ENCODE data around the gene NSRP1. TPM values are rescaled to one million over a fixed set of nuclear protein-coding genes. Genes with fewer than 3 reads are reported as not detected.
A peak's percentile ranks its signal among the peaks of the same experiment; 100 is the strongest.
"Not testable (repeated sequence)": the region's sequence is repeated elsewhere in the genome, so short reads cannot be mapped to it uniquely, and the experiment has no call there.

The NSRP1 gene, protein sequence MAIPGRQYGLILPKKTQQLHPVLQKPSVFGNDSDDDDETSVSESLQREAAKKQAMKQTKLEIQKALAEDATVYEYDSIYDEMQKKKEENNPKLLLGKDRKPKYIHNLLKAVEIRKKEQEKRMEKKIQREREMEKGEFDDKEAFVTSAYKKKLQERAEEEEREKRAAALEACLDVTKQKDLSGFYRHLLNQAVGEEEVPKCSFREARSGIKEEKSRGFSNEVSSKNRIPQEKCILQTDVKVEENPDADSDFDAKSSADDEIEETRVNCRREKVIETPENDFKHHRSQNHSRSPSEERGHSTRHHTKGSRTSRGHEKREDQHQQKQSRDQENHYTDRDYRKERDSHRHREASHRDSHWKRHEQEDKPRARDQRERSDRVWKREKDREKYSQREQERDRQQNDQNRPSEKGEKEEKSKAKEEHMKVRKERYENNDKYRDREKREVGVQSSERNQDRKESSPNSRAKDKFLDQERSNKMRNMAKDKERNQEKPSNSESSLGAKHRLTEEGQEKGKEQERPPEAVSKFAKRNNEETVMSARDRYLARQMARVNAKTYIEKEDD
- polyA plus RNA-seq, result 40.8 TPM

DNA sequence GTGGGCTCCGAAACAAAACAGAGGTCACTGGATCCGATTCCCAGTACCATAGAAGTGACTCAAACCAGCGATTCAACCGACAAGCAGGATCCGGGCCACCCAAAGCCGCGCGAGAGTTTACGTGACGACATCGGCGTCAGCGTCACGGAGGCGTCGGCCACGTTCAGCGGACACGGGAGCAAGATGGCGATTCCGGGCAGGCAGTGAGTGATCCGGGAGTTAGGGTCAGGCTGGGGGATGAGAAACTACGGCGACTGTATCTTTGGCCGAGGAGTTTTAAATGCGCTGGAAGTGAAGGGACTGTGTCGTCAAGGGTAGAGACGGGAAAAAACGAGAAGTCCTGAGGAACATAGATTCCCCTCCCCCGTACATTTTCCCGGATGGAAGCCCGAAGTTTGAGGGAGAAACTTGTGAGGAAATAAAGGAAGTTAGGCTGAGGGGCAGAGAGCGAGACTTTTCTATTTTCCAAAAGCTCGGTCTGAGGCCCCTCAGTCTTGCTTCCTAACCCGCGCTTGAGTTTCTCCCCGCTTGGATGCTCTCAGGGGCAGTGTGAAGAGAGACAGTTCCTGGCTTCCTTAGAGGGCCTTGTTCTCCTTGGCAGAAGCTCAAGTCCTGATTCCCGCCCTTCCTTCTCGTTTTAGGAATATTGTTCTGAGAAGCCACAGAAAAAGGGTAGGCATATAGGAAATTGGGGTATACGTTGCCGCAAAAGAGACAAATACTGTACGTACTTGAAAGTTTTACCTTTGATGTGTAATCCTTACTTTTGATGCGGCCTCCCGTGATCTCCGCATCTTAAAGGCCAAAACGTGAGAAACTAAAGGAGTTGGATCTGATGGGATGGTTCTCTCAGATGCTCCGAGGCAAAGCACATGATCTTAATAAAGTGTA, at the start of gene NSRP1:
Gene NSRP1, plus strand, starts transcription at position 156 of the 891 bp plus-strand sequence. Its CDS starts 28 bp downstream, at position 184.
- no peaks in the 10 kb centered on the region for H3K9me3 Mint-ChIP-seq
- H3K4me1 Mint-ChIP-seq, result peaks cover 21 to 37% (median 27%) of the 10 kb centered on the region in 3 donors
- peaks cover 6% of the 10 kb centered on the region for H3K36me3 Mint-ChIP-seq
- H3K27ac Mint-ChIP-seq, result peak within 1 kb of the TSS; percentile 84 to 99 (median 98)
- H3K4me3 Mint-ChIP-seq, result peak within 1 kb of the TSS; percentile 92 to 99 (median 95)
- H3K27me3 Mint-ChIP-seq, result no peaks in the 10 kb centered on the region

DNA sequence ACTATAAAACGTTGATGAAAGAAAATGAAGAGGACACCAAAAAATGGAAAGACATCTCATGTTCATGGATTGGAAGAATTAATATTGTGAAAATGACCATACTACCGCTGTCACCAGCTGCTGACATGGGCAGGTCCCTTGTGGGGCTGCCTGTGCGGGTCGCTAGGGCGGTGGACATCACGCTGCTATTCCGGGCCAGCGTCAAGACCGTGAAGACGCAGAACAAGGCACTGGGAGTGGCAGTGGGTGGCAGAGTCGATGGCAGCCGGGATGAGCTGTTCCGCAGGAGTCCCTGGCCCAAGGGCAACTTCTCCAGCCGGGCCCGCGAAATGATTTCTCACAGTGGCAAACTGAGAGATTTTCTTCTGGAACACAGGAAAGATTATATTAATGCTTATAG, 48.2 kb upstream of the NSRP1 start:
- Mint-ChIP-seq H3K27me3 (peaks cover 6% of the 10 kb centered on the region), H3K9me3 (peaks cover 8 to 25% (median 24%) of the 10 kb centered on the region in 3 donors), H3K36me3 (peaks cover 7% of the 10 kb centered on the region), H3K4me1 (no peaks in the 10 kb centered on the region), H3K27ac (no peak overlapping the region), H3K4me3 (no peak overlapping the region)

DNA sequence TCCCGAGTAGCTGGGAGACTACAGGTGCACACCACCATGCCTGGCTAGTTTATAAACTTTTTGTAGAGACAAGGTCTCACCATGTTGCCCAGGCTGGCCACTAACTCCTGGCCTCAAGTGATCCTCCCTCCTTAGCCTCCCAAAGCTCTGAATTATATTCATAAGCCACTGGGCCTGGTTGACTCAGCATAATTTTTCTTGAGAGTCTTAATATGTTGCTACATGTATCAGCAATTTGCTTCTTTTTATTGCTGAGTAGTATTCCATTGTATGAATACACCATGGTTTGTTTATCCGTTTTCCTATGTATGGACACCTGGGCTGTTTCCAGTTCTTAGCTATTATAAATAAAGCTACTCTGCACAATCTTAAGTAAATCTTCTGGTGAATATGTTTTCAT, 42.4 kb upstream of the NSRP1 start:
- Mint-ChIP-seq H3K27me3 (peaks cover 1% of the 10 kb centered on the region), H3K9me3 (peaks cover 0 to 3% (median 0%) of the 10 kb centered on the region in 3 donors), H3K36me3 (no peaks in the 10 kb centered on the region), H3K4me1 (peaks cover 0 to 2% (median 0%) of the 10 kb centered on the region in 3 donors), H3K27ac (no peak overlapping the region), H3K4me3 (no peak overlapping the region)

DNA sequence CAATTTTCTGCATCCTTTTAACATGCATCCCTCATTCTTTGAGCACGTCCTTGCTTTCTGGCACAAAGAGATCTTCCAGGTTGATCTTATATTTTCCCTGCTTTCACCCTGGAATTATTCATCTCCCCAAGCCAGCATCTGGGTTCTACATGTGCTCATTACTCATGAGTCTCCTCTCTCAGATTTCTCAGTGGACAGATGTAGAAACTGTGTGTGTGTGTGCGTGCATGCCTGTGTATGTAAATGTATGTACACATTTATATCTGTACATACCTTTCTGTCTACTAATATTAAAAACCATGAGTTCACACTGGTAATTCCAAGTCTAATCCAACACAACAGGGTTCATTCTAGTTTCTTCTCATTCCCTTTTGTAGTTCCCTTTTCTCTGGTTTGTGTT, 41.9 kb upstream of the NSRP1 start:
- Mint-ChIP-seq H3K9me3 (peaks cover 0 to 3% (median 0%) of the 10 kb centered on the region in 3 donors), H3K4me3 (no peak overlapping the region), H3K27ac (no peak overlapping the region), H3K27me3 (peaks cover 1% of the 10 kb centered on the region), H3K36me3 (no peaks in the 10 kb centered on the region), H3K4me1 (peaks cover 0 to 2% (median 0%) of the 10 kb centered on the region in 3 donors)

GRCh38 chr17:30082773-30083172, 33.8 kb upstream of the NSRP1 start:
- H3K36me3 Mint-ChIP-seq, result peaks cover 2% of the 10 kb centered on the region
- H3K27me3 Mint-ChIP-seq, result peaks cover 3% of the 10 kb centered on the region
- H3K4me3 Mint-ChIP-seq, result no peak overlapping the region
- no peak overlapping the region for H3K27ac Mint-ChIP-seq
- H3K4me1 Mint-ChIP-seq, result no peaks in the 10 kb centered on the region
- H3K9me3 Mint-ChIP-seq, result peaks cover 0 to 3% (median 0%) of the 10 kb centered on the region in 3 donors

DNA sequence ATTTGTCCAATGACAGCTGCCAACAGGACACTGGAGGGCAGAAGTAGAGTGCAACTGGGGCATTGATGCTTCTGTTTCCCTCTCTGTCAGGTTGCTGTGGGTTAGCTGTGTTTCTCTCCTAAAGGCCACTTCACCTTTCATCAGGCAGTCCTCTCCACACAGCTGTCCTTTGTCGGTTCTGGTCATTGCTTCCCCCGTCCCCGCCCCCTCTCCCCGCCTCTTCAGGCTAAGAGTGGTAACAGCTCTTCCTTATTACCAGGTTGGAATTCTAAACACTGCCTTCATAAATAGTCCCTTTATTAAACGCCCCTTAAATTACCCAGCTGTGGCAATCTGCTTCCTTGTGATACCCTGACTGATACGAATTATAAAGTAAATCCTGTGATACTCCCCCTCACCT, 31.8 kb upstream of the NSRP1 start:
- H3K4me1 Mint-ChIP-seq, result no peaks in the 10 kb centered on the region
- no peak overlapping the region for H3K4me3 Mint-ChIP-seq
- H3K36me3 Mint-ChIP-seq, result peaks cover 2% of the 10 kb centered on the region
- peaks cover 3% of the 10 kb centered on the region for H3K27me3 Mint-ChIP-seq
- no peak overlapping the region for H3K27ac Mint-ChIP-seq
- peaks cover 0 to 3% (median 0%) of the 10 kb centered on the region in 3 donors for H3K9me3 Mint-ChIP-seq

GRCh38 chr17:30086896-30087295, 29.7 kb upstream of the NSRP1 start:
- no peaks in the 10 kb centered on the region for H3K4me1 Mint-ChIP-seq

DNA sequence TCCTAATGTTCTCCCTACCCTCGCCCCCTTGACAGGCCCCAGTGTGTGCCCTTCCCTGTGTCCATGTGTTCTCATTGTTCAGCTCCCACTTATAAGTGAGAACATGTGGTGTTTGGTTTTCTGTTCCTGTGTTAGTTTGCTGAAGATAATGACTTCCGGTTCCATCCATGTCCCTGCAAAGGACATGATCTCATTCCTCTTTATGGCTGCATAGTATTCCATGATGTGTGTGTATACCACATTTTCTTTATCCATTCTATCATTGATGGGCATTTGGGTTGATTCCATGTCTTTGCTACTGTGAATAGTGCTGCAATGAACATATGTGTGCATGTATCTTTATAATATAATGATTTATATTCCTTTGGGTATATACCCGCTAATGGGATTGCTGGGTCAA, 29.2 kb upstream of the NSRP1 start:
- H3K9me3 Mint-ChIP-seq, H3K27ac Mint-ChIP-seq, H3K4me1 Mint-ChIP-seq, H3K36me3 Mint-ChIP-seq, H3K27me3 Mint-ChIP-seq, H3K4me3 Mint-ChIP-seq: not testable (repeated sequence)

More at GRCh38 chr17:30086896-30087295, 29.7 kb upstream of the NSRP1 start:
- Mint-ChIP-seq H3K27ac (no peak overlapping the region), H3K36me3 (peaks cover 2% of the 10 kb centered on the region), H3K27me3 (peaks cover 8% of the 10 kb centered on the region), H3K4me3 (no peak overlapping the region), H3K9me3 (peaks cover 0 to 3% (median 0%) of the 10 kb centered on the region in 3 donors)

- no peak overlapping the region for H3K4me3 Mint-ChIP-seq
Observed at GRCh38 chr17:30091121-30091670, 25.4 kb upstream of the NSRP1 start.

GRCh38 chr17:30091771-30092170, 24.8 kb upstream of the NSRP1 start:
- Mint-ChIP-seq H3K4me1 (peaks cover 4 to 7% (median 5%) of the 10 kb centered on the region in 3 donors), H3K4me3 (no peak overlapping the region), H3K9me3 (peaks cover 0 to 3% (median 0%) of the 10 kb centered on the region in 3 donors), H3K27ac (no peak overlapping the region), H3K36me3 (no peaks in the 10 kb centered on the region), H3K27me3 (peaks cover 8% of the 10 kb centered on the region)

More at GRCh38 chr17:30091121-30091670, 25.4 kb upstream of the NSRP1 start:
- peaks cover 8% of the 10 kb centered on the region for H3K27me3 Mint-ChIP-seq
- no peaks in the 10 kb centered on the region for H3K36me3 Mint-ChIP-seq
- peaks cover 0 to 3% (median 0%) of the 10 kb centered on the region in 3 donors for H3K9me3 Mint-ChIP-seq
- H3K27ac Mint-ChIP-seq, result no peak overlapping the region
- H3K4me1 Mint-ChIP-seq, result peaks cover 4 to 7% (median 5%) of the 10 kb centered on the region in 3 donors

- no peaks in the 10 kb centered on the region for H3K36me3 Mint-ChIP-seq
- peaks cover 4 to 7% (median 5%) of the 10 kb centered on the region in 3 donors for H3K4me1 Mint-ChIP-seq
- no peak overlapping the region for H3K4me3 Mint-ChIP-seq
- H3K27ac Mint-ChIP-seq, result no peak overlapping the region
- peaks cover 7% of the 10 kb centered on the region for H3K27me3 Mint-ChIP-seq
- no peaks in the 10 kb centered on the region for H3K9me3 Mint-ChIP-seq
Observed at GRCh38 chr17:30092886-30093285, 23.7 kb upstream of the NSRP1 start.

DNA sequence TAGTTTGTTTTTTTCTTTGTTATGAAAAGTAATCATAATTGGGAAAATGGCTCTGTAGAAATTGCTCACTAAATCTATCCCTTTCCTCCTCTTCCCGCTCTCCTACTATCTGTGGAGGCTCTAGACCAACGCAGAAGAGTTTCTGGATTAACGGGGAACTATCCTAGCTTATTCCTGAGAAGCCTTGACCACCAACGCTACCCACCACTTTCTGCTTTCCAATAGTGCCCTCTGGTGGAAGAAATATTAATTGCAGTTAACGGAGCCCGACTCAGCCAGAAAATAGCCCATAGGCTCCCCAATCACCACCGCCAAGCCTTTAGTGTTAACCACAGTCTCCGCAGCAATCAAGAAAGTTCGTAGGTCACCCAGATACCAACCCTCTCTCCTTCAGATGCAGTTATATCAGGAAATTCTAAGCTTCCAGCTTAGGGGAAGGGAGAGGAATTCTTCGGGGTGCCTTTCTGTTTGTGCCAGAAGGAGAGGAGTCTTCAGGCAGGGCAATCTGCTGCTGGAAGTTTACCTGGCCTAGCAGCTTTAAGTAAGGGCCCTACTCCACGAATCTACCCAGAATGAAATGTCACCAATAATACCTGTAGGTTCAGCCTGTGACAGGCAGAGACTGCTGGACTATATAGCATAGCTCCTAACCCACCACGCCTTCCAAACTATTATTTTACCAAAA, 23.0 kb upstream of the NSRP1 start:
- Mint-ChIP-seq H3K27me3 (peaks cover 7% of the 10 kb centered on the region), H3K4me1 (peaks cover 4 to 7% (median 5%) of the 10 kb centered on the region in 3 donors), H3K36me3 (no peaks in the 10 kb centered on the region), H3K27ac (no peak overlapping the region), H3K4me3 (no peak overlapping the region), H3K9me3 (no peaks in the 10 kb centered on the region)

GRCh38 chr17:30095507-30096244, 20.9 kb upstream of the NSRP1 start:
- Mint-ChIP-seq H3K27ac (no peak overlapping the region), H3K9me3 (no peaks in the 10 kb centered on the region), H3K4me3 (no peak overlapping the region), H3K4me1 (peaks cover 4 to 7% (median 5%) of the 10 kb centered on the region in 3 donors), H3K36me3 (no peaks in the 10 kb centered on the region), H3K27me3 (peaks cover 3% of the 10 kb centered on the region)

Measured in IgD-negative memory B cell (primary cell).